SU-DHL-6 (cell line): ENCODE data around the gene ANKRD23.

Experiments used
- EZH2phosphoT487 ChIP-seq: fragments of 200-600 bp; sonication (generic), shearing (Covaris generic); conservative IDR thresholded peaks from 2 replicates; pipeline ENCODE4 v1.6.1; 2018; ENCODE audit warnings: mild to moderate bottlenecking, antibody characterized with exemption, low read length, moderate library complexity, mixed read lengths
- TF ChIP-seq, protein P1 (sequence below): fragments of 200-600 bp; sonication (generic); IDR thresholded peaks from one replicate; pipeline ENCODE4 v1.5.1; 2017; ENCODE audit warnings: antibody characterized with exemption, mild to moderate bottlenecking, low read length, moderate library complexity; ENCODE audit not compliant: insufficient read depth, poor library complexity, severe bottlenecking

DNA sequence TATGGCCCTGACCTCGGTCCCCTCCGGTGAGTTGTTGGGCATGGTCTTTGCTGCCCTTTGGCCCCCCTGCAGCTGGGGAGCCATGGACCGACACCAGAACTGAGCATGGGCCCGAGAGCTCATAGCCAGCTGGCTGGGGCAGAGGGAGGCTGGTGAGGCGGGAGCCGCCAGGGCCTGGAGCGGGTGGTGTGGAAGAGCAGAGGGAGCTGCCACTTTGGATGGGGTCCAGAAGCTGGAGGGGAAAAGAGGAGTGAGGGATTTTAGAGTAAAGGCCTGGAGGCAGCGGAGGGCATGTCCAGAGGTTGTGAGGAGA is 44.2 kb downstream of the ANKRD23 start:
- TF ChIP-seq EZH2phosphoT487 = no peak
- TF ChIP-seq, protein P1, sequence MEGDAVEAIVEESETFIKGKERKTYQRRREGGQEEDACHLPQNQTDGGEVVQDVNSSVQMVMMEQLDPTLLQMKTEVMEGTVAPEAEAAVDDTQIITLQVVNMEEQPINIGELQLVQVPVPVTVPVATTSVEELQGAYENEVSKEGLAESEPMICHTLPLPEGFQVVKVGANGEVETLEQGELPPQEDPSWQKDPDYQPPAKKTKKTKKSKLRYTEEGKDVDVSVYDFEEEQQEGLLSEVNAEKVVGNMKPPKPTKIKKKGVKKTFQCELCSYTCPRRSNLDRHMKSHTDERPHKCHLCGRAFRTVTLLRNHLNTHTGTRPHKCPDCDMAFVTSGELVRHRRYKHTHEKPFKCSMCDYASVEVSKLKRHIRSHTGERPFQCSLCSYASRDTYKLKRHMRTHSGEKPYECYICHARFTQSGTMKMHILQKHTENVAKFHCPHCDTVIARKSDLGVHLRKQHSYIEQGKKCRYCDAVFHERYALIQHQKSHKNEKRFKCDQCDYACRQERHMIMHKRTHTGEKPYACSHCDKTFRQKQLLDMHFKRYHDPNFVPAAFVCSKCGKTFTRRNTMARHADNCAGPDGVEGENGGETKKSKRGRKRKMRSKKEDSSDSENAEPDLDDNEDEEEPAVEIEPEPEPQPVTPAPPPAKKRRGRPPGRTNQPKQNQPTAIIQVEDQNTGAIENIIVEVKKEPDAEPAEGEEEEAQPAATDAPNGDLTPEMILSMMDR = no peak
